Anterior cingulate cortex (tissue), 58 donors: ENCODE results near the gene ADRA2B.
"Not testable (repeated sequence)": the region's sequence is repeated elsewhere in the genome, so short reads cannot be mapped to it uniquely, and the experiment has no call there.

Experiments
- DNase-seq, 58 donors: peaks; one replicate each; lab custom pipeline; 2025; lab: John Stamatoyannopoulos, UW

ADRA2B gene

DNA sequence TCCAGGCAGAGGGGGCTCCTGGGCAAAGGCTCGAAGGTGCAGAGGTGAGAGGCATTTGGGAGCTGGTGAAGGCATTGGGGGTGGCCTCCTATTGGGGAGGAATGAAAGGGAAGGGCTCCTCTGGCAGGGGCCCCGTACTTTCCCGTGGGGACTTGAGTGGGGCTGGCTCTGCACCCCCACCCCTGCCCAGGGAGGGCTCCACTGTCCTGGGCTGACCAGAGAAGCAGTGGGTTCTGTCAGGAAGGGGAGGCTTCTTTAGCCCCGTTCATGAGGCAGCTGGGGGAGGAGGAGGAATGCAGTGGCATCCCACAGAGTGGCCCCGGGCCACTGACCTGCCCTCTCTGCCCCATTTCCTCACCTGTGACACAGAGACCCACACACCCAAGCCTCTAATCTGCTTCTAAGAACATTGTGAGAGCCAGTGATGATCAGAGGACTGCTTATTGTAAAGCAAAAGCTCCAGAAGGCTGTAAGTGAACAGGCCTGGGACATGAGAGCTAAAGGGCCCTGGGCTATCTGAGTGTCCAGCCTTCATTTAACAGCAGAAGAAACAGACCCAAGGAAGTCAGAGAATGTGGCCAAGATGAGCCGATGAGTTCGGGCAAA lies 43.1 kb downstream of the ADRA2B start:
- DNase-seq: no peak

GRCh38 chr2:96072746-96073145 lies 43.6 kb downstream of the ADRA2B start:
- no peak for DNase-seq

DNA sequence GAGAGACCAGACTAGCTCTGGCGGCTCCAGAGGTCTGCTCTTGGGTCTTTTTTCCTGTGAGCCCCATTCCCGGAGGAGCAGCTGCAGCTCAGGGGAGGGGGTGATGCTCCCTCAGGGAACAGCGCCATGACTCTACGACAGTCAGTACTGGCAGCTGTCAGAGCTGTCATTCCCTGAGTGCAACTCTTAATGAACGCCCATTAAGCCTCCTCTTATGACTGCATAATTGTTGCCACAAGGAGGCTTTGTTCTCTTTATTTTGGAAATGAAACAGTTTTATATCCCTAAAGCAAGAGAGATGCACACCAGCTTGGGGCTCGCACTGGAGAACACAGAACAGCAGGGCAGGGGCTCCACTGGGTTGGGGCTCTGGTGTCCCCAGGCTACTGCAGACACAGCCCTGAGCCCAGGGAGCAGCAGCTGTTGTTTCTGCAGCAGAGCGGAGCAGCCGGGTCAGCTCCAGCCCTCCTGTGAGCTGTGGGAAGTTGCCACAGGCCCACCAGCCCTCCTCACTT lies 44.3 kb downstream of the ADRA2B start:
- DNase-seq: peak in 18 of 58 donors; percentile 18 to 78 (median 53)

DNA sequence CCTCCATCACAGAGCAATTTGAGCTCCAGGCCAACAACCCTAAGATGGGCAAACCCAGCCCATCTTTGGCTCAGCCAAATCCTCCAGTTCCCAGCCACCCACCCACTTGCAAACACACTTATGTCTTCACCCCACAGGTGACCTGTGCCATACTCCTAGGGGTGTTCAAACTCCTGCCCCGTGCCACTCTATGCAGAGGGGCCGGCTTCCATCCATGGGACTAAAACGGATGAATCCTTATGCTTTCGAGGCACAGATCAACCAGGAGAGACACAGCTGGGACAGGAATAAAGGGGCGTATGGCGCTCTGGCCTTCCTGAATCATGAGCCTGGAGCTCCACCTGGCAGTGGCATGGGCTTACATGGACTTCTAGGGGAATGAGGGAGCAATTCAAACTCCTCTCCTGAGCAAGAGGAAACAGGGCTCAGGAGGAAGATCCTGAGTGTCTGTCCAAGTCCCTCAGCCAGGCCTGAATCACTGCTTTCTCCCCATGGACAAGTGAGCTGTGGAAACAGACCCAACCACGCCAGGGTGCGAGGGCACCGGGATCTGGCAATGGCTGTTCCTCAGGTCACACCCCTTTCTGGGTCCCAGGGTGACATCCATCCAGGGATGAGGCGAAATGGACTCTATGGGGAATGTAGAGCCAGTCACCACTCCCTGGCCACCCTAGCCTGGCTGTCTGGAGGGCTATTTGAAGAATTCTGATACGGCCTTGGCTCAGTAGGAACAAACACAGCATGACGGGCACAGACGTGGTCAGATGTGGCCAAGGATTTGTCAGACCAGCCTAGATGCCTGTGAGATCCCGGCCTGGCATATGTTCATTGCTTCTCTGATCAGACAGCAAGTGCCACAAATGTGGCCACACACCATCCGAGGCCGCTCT lies 45.0 kb downstream of the ADRA2B start:
- not testable (repeated sequence) for DNase-seq

- not testable (repeated sequence) for DNase-seq
Measured at GRCh38 chr2:96070351-96070750, 46.0 kb downstream of the ADRA2B start.

- not testable (repeated sequence) for DNase-seq
Measured at GRCh38 chr2:96069878-96070277, 46.5 kb downstream of the ADRA2B start.

DNA sequence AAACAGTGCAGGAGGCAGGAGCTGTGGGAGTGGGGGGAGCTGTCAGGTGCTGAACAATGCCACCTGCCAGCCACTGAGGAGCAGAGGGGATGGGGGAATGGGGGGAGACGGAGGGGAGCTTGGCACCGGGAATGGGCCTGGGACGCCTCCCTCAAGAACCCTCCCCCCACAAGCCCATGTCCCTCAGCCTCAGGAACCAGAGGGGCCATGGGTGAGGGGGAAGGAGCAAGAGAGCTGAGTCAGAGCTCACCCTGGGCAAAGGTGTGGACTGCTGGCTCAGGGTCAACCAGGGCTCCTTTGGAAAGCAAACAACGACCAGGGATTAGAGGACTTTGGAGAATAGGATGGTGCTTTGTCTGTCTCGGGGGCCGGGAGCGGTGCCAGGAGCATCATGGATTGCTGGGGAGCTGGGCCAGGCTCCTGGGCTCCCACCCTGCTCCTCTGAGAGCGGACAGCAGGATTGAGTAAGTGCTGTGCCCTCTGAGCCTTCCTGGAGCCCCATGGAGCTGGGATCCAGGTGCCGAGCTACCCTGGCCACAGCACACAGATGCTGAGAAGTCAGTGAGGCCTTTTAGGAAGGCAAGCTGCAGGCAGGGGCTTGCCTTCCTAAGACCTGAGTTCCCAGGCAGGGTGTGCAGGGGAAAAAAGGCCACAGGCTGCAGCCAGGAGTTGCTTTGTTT lies 48.3 kb downstream of the ADRA2B start:
- not testable (repeated sequence) for DNase-seq

DNA sequence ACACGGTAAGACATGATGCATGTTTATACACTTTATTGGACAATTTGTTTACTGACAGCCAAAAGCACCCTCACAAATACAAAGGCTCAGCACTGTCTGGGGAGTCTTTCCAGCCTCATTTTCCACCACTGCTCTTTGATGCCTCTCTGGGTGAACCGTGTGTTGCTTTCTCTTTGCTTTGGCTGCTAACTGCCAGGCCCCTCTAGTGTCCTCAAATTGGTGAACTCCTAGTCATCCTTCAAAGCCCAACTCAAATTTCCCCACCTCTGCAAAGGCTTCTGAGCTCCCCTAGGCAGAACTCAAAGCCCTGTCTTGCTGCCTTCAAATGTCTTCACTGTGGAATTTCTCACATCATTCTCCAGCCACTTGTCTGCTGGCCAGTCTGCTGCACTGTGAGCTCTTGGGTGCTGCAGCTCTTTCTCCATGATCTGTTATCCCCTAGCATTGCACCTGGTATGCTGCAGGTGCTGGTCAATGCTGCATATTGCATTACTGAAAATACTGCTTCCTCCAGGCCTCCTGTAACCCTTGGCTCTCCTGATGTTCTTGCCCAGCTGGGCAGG lies 49.2 kb downstream of the ADRA2B start:
- not testable (repeated sequence) for DNase-seq

DNA sequence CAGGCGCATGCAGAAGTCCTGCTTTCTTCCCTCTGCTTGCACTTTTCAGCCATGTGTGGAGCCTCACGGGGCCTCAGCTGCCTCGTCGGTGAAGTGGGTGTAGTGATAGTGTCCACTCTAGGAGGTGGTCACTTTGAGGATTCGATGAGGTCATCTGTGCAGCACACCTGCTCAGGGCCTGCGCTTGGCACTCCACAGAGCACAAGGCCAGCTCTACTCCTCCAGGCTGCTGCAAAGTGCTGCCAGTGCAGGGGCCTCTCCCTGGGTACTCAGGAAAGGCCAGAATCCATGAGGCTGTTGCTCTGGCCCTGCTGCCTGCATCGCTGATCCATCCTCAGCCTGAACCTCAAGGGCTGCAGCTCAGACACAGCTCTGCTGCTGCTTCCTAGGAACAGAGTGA lies 49.9 kb downstream of the ADRA2B start:
- DNase-seq: not testable (repeated sequence)

- DNase-seq: not testable (repeated sequence)
Measured at GRCh38 chr2:96065954-96066353, 50.4 kb downstream of the ADRA2B start.

GRCh38 chr2:96065381-96065930 lies 50.9 kb downstream of the ADRA2B start:
- DNase-seq: no peak

DNA sequence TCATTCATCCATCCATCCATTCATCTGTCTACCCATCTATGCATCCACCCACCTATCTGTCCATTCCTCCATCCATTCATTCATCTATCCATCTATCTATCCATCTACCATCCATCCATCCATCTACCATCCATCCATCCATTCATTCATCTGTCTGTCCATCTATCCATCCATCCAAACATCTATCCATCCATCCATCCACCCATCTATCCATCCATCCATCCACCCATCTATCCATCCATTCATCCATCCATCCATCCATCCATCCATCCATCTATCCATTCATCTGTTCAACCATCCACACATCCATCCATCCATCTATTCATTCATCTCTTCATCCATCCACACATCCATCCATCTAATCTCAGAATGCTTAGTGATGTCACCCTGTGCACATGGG lies 51.6 kb downstream of the ADRA2B start:
- DNase-seq: not testable (repeated sequence)

- not testable (repeated sequence) for DNase-seq
Measured at GRCh38 chr2:96064047-96064675, 52.2 kb downstream of the ADRA2B start.

GRCh38 chr2:96063116-96063899 lies 53.1 kb downstream of the ADRA2B start:
- not testable (repeated sequence) for DNase-seq
